Activated naive CD8-positive, alpha-beta T cell (primary cell): Measurements from ENCODE around the gene TRIM29.

Experiments used
- H3K27ac Mint-ChIP-seq: one replicate; pipeline ENCODE4 v1.8.0; 2021; ENCODE audit warnings: mixed read lengths
- H3K27me3 Mint-ChIP-seq: one replicate; pipeline ENCODE4 v1.8.0; 2021; ENCODE audit warnings: mixed read lengths
- H3K36me3 Mint-ChIP-seq: one replicate; pipeline ENCODE4 v1.8.0; 2021; ENCODE audit warnings: mixed read lengths
- H3K4me1 Mint-ChIP-seq: one replicate; pipeline ENCODE4 v1.8.0; 2021; ENCODE audit warnings: low read depth, mixed read lengths
- H3K4me3 Mint-ChIP-seq: one replicate; pipeline ENCODE4 v1.8.0; 2021; ENCODE audit warnings: mild to moderate bottlenecking, mixed read lengths
- H3K9me3 Mint-ChIP-seq: one replicate; pipeline ENCODE4 v1.8.0; 2021; ENCODE audit warnings: low read depth, mixed read lengths

TRIM29 gene

GRCh38 chr11:120062561-120062930 is 75.4 kb downstream of the TRIM29 start:
- Mint-ChIP-seq H3K27me3 (peaks cover under 1% of the 10 kb centered on the region), H3K4me1 (no peaks in the 10 kb centered on the region), H3K9me3 (no peaks in the 10 kb centered on the region), H3K4me3 (no peak overlapping the region), H3K36me3 (no peaks in the 10 kb centered on the region), H3K27ac (no peak overlapping the region)

- Mint-ChIP-seq H3K36me3 (no peaks in the 10 kb centered on the region), H3K9me3 (no peaks in the 10 kb centered on the region), H3K27me3 (peaks cover 3% of the 10 kb centered on the region), H3K4me1 (no peaks in the 10 kb centered on the region), H3K27ac (no peak overlapping the region), H3K4me3 (no peak overlapping the region)
Measured at GRCh38 chr11:120061761-120062560, 76.0 kb downstream of the TRIM29 start.
